GM18909 (cell line): ENCODE data around the gene PCDHGA5.
"Not testable (repeated sequence)": the region's sequence is repeated elsewhere in the genome, so short reads cannot be mapped to it uniquely, and the experiment has no call there.

ENCODE experiments used
- ATAC-seq: cut with Tn5 transposase; IDR thresholded peaks from one replicate; pipeline ENCODE4 v1.9.1; 2021; ENCODE audit warnings: mild to moderate bottlenecking; ENCODE audit not compliant: unreplicated experiment, poor library complexity

PCDHGA5 gene

GRCh38 chr5:141383345-141383744 lies 19.4 kb downstream of the PCDHGA5 start:
- no peak for ATAC-seq

- ATAC-seq: no peak
Measured at GRCh38 chr5:141384471-141385267, 20.7 kb downstream of the PCDHGA5 start.

GRCh38 chr5:141387557-141388311 lies 23.8 kb downstream of the PCDHGA5 start, which contains the start of gene PCDHGB4:
TSS of gene PCDHGB4 (plus strand) at chr5:141387698. CDS start at chr5:141387885, 187 bp downstream.
- ATAC-seq: not testable (repeated sequence)

- no peak for ATAC-seq
Measured at GRCh38 chr5:141388661-141389060, 24.7 kb downstream of the PCDHGA5 start.

GRCh38 chr5:141389153-141390042 lies 25.4 kb downstream of the PCDHGA5 start:
- no peak for ATAC-seq

- no peak for ATAC-seq
Measured at GRCh38 chr5:141392429-141393198, 28.7 kb downstream of the PCDHGA5 start, which contains the start of gene PCDHGA8. TSS of gene PCDHGA8 (plus strand) at chr5:141392633. CDS start at chr5:141392814, 181 bp downstream.

GRCh38 chr5:141393267-141393666 lies 29.3 kb downstream of the PCDHGA5 start:
- ATAC-seq: no peak

- ATAC-seq: not testable (repeated sequence)
Measured at GRCh38 chr5:141394401-141395187, 30.6 kb downstream of the PCDHGA5 start.

GRCh38 chr5:141397756-141398551 lies 34.0 kb downstream of the PCDHGA5 start, which contains the start of gene PCDHGB5:
TSS of gene PCDHGB5 (plus strand) at chr5:141397947. CDS start at chr5:141398128, 181 bp downstream.
- ATAC-seq: peak; percentile 85

GRCh38 chr5:141398608-141399007 lies 34.6 kb downstream of the PCDHGA5 start:
- no peak for ATAC-seq

- ATAC-seq: no peak
Measured at GRCh38 chr5:141399555-141400258, 35.7 kb downstream of the PCDHGA5 start.

GRCh38 chr5:141402553-141403243 lies 38.7 kb downstream of the PCDHGA5 start, which contains the start of gene PCDHGA9:
TSS of gene PCDHGA9 (plus strand) at chr5:141402778. CDS start at chr5:141402953, 175 bp downstream.
- ATAC-seq: no peak

- ATAC-seq: no peak
Measured at GRCh38 chr5:141403387-141403786, 39.4 kb downstream of the PCDHGA5 start.

- ATAC-seq: peak; percentile 70
Measured at GRCh38 chr5:141407790-141408505, 44.0 kb downstream of the PCDHGA5 start, which contains the start of gene PCDHGB6. TSS of gene PCDHGB6 (plus strand) at chr5:141408021. CDS start at chr5:141408203, 182 bp downstream.

GRCh38 chr5:141409598-141410306 lies 45.8 kb downstream of the PCDHGA5 start:
- no peak for ATAC-seq
